Neural cell (in vitro differentiated cells): ENCODE measurements around the gene WARS2. TPM values are rescaled to one million over a fixed set of nuclear protein-coding genes. Genes with fewer than 3 reads are reported as not detected.

Experiments
- H2AFZ ChIP-seq: fragments of 200-600, 300-800 bp; sonication (generic), shearing (Covaris generic); 2 replicates; pipeline ENCODE4 v1.6.0; 2014; ENCODE audit warnings: low read depth, mild to moderate bottlenecking, antibody characterized with exemption, low read length, moderate library complexity
- H3F3A ChIP-seq: fragments of 200-600 bp; shearing (Covaris generic); 2 replicates; pipeline ENCODE4 v1.6.1; 2016; ENCODE audit warnings: mild to moderate bottlenecking, moderate library complexity, mixed read lengths, antibody characterized with exemption, low read length; ENCODE audit not compliant: insufficient read depth, poor library complexity, severe bottlenecking
- H3K27ac ChIP-seq: fragments of 200-600, 300-800 bp; sonication (generic), shearing (Covaris generic); 2 replicates; pipeline ENCODE4 v1.5.1; 2014; ENCODE audit warnings: mild to moderate bottlenecking, low read length, moderate library complexity
- H3K27me3 ChIP-seq: fragments of 300-800, 200-600 bp; sonication (generic), shearing (Covaris generic); 2 replicates; pipeline ENCODE4 v1.6.0; 2014; ENCODE audit warnings: mild to moderate bottlenecking, low read depth, low read length, moderate library complexity; ENCODE audit not compliant: insufficient read depth
- H3K36me3 ChIP-seq: fragments of 300-800, 200-600 bp; sonication (generic), shearing (Covaris generic); 2 replicates; pipeline ENCODE4 v1.5.1; 2014; ENCODE audit warnings: mild to moderate bottlenecking, antibody characterized with exemption, low read length, moderate library complexity; ENCODE audit not compliant: insufficient read depth
- H3K4me2 ChIP-seq: fragments of 300-800, 200-600 bp; sonication (generic), shearing (Covaris generic); 2 replicates; pipeline ENCODE4 v1.6.0; 2014; ENCODE audit warnings: mild to moderate bottlenecking, low read length
- H3K4me3 ChIP-seq: fragments of 300-800, 200-600 bp; sonication (generic), shearing (Covaris generic); 2 replicates; pipeline ENCODE4 v1.5.1; 2014; ENCODE audit warnings: mild to moderate bottlenecking, low read length, moderate library complexity
- H3K79me2 ChIP-seq: fragments of 200-600 bp; shearing (Covaris generic); replicated peaks from 2 replicates; pipeline ENCODE4 v1.6.0; 2014; ENCODE audit warnings: mild to moderate bottlenecking, low read length, moderate library complexity; ENCODE audit not compliant: insufficient read depth
- H3K9ac ChIP-seq: fragments of 300-800, 200-600 bp; sonication (generic), shearing (Covaris generic); 2 replicates; pipeline ENCODE4 v1.6.1; 2016; ENCODE audit warnings: mild to moderate bottlenecking, low read length, mixed read lengths
- H3K9me2 ChIP-seq: fragments of 200-600 bp; shearing (Covaris generic); 2 replicates; pipeline ENCODE4 v1.6.1; 2016; ENCODE audit warnings: mild to moderate bottlenecking, low read length, mixed read lengths; ENCODE audit not compliant: insufficient read depth
- H3K9me3 ChIP-seq: fragments of 200-600, 300-800 bp; sonication (generic), shearing (Covaris generic); 2 replicates; pipeline ENCODE4 v1.6.1; 2016; ENCODE audit warnings: mild to moderate bottlenecking, mixed run types, low read length, moderate library complexity, mixed read lengths
- H4K20me1 ChIP-seq: fragments of 200-600 bp; shearing (Covaris generic); 2 replicates; pipeline ENCODE4 v1.6.1; 2016; ENCODE audit warnings: mild to moderate bottlenecking, mixed run types; ENCODE audit not compliant: insufficient read depth
- EP300 ChIP-seq: fragments of 450-650 bp; conservative IDR thresholded peaks from 2 replicates; pipeline ENCODE4 v1.6.1; 2014; ENCODE audit warnings: antibody characterized with exemption, mild to moderate bottlenecking, moderate library complexity; ENCODE audit not compliant: poor library complexity, severe bottlenecking
- EZH2 ChIP-seq: fragments of 200-600, 300-800 bp; shearing (Covaris generic), sonication (generic); IDR thresholded peaks from 2 replicates; pipeline ENCODE4 v1.6.1; 2014; ENCODE audit warnings: antibody characterized with exemption, low read length, borderline replicate concordance, mild to moderate bottlenecking; ENCODE audit not compliant: insufficient read depth, poor library complexity, severe bottlenecking
- MXI1 ChIP-seq: fragments of 450-650 bp; conservative IDR thresholded peaks from 2 replicates; pipeline ENCODE4 v1.6.1; 2014; ENCODE audit warnings: antibody characterized with exemption, mild to moderate bottlenecking; ENCODE audit not compliant: poor library complexity, severe bottlenecking
- POLR2AphosphoS5 ChIP-seq: IDR thresholded peaks from 2 replicates; pipeline ENCODE4 v1.6.1; 2012
- RAD21 ChIP-seq: fragments of 450-650 bp; conservative IDR thresholded peaks from 2 replicates; pipeline ENCODE4 v1.6.1; 2014; ENCODE audit warnings: antibody characterized with exemption, mild to moderate bottlenecking, moderate library complexity
- SMC3 ChIP-seq: fragments of 450-650 bp; conservative IDR thresholded peaks from 2 replicates; pipeline ENCODE4 v1.6.1; 2014; ENCODE audit warnings: antibody characterized with exemption, mild to moderate bottlenecking, moderate library complexity; ENCODE audit not compliant: poor library complexity
- TAF1 ChIP-seq: IDR thresholded peaks from 2 replicates; pipeline ENCODE4 v1.6.1; 2012; ENCODE audit warnings: low read depth
- polyA plus RNA-seq: library from polyadenylated mRNA; depleted of rRNA; stranded (reverse); fragments of >200 nt; gene quantifications from 2 replicates; pipeline ENCODE4 v1.2.3, GENCODE V29; 2014
- TF ChIP-seq, protein P1 (sequence below): fragments of 450-650 bp; IDR thresholded peaks from 2 replicates; pipeline ENCODE4 v1.5.1; 2014; ENCODE audit warnings: antibody characterized with exemption, mild to moderate bottlenecking, moderate library complexity; ENCODE audit not compliant: poor library complexity, severe bottlenecking
- TF ChIP-seq, protein P2 (sequence below): IDR thresholded peaks from 2 replicates; pipeline ENCODE4 v1.6.1; 2012; ENCODE audit warnings: borderline replicate concordance

Gene WARS2
- polyA plus RNA-seq, 1 donor from 2014 or later: 4.7 TPM

DNA sequence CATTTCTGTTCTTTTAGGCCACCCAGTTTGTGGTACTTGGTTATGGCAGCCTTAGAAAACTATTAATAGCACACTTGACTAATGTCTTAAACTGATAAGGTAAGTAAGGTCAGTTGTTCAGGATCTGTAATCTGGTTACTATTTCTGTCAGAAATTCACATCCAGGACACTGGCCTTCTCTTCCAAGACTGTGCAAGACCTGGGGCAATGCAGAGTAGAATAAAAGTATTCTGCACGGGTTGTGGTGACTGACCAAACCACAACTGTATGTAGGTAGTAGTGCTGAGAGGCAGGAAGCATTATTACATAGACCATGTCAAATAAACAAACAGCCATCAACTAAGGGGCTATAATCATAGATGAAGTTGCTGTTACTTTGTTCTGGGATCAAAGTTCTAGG lies 46.7 kb downstream of the WARS2 start:
- no peaks in the 10 kb centered on the region for H4K20me1 ChIP-seq
- no peak overlapping the region for H3K27ac ChIP-seq
- no peaks in the 10 kb centered on the region for H3K36me3 ChIP-seq
- H3F3A ChIP-seq: no peaks in the 10 kb centered on the region
- no peak for TF ChIP-seq EZH2
- TF ChIP-seq, protein P1, sequence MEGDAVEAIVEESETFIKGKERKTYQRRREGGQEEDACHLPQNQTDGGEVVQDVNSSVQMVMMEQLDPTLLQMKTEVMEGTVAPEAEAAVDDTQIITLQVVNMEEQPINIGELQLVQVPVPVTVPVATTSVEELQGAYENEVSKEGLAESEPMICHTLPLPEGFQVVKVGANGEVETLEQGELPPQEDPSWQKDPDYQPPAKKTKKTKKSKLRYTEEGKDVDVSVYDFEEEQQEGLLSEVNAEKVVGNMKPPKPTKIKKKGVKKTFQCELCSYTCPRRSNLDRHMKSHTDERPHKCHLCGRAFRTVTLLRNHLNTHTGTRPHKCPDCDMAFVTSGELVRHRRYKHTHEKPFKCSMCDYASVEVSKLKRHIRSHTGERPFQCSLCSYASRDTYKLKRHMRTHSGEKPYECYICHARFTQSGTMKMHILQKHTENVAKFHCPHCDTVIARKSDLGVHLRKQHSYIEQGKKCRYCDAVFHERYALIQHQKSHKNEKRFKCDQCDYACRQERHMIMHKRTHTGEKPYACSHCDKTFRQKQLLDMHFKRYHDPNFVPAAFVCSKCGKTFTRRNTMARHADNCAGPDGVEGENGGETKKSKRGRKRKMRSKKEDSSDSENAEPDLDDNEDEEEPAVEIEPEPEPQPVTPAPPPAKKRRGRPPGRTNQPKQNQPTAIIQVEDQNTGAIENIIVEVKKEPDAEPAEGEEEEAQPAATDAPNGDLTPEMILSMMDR: no peak
- no peak for TF ChIP-seq MXI1
- TF ChIP-seq RAD21: no peak
- TF ChIP-seq SMC3: no peak
- TF ChIP-seq EP300: no peak
- TF ChIP-seq TAF1: no peak
- H3K9me3 ChIP-seq: no peaks in the 10 kb centered on the region
- no peaks in the 10 kb centered on the region for H3K79me2 ChIP-seq
- H3K27me3 ChIP-seq: no peaks in the 10 kb centered on the region
- H3K4me3 ChIP-seq: no peak overlapping the region
- H3K4me2 ChIP-seq: no peak overlapping the region
- no peak overlapping the region for H2AFZ ChIP-seq
- H3K9ac ChIP-seq: no peak overlapping the region
- H3K9me2 ChIP-seq: no peaks in the 10 kb centered on the region

DNA sequence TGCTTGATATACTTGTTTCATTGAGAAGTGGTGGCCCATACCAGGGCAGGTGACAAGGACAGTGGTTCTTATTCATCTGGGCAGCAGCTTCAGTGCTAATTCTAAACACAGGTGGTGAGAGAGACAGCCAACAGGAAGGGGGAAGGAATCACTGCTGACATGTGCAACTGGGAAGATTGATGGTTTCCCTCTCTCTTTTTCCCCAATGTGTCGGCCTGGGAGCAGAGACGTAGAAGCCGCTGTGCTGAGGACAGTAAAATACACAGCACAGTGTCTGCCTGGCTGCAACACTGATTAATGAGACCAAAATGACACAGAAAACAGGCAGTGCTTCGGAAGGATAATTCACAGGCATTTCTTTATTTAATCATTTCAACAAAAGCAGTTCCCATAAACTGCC lies 48.8 kb downstream of the WARS2 start:
- Histone ChIP-seq H3K27ac (no peak overlapping the region), H3K79me2 (no peaks in the 10 kb centered on the region), H3K36me3 (no peaks in the 10 kb centered on the region), H4K20me1 (no peaks in the 10 kb centered on the region), H3K4me3 (no peak overlapping the region), H3K9me2 (no peaks in the 10 kb centered on the region), H3K27me3 (no peaks in the 10 kb centered on the region), H3F3A (no peaks in the 10 kb centered on the region), H3K9me3 (no peaks in the 10 kb centered on the region), H3K4me2 (no peak overlapping the region), H3K9ac (no peak overlapping the region), H2AFZ (no peak overlapping the region)
- TF ChIP-seq MXI1 (no peak), SMC3 (no peak), EZH2 (no peak), RAD21 (no peak), TAF1 (no peak), POLR2AphosphoS5 (no peak), EP300 (no peak)
- TF ChIP-seq, protein P1: no peak
- TF ChIP-seq, protein P2, sequence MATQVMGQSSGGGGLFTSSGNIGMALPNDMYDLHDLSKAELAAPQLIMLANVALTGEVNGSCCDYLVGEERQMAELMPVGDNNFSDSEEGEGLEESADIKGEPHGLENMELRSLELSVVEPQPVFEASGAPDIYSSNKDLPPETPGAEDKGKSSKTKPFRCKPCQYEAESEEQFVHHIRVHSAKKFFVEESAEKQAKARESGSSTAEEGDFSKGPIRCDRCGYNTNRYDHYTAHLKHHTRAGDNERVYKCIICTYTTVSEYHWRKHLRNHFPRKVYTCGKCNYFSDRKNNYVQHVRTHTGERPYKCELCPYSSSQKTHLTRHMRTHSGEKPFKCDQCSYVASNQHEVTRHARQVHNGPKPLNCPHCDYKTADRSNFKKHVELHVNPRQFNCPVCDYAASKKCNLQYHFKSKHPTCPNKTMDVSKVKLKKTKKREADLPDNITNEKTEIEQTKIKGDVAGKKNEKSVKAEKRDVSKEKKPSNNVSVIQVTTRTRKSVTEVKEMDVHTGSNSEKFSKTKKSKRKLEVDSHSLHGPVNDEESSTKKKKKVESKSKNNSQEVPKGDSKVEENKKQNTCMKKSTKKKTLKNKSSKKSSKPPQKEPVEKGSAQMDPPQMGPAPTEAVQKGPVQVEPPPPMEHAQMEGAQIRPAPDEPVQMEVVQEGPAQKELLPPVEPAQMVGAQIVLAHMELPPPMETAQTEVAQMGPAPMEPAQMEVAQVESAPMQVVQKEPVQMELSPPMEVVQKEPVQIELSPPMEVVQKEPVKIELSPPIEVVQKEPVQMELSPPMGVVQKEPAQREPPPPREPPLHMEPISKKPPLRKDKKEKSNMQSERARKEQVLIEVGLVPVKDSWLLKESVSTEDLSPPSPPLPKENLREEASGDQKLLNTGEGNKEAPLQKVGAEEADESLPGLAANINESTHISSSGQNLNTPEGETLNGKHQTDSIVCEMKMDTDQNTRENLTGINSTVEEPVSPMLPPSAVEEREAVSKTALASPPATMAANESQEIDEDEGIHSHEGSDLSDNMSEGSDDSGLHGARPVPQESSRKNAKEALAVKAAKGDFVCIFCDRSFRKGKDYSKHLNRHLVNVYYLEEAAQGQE: no peak
